Measurements from ENCODE around the gene TULP3. TPM values are rescaled to one million over a fixed set of nuclear protein-coding genes. Genes with fewer than 3 reads are reported as not detected.

The TULP3 gene
- total and polyA plus RNA-seq, 10 of the 15 experiments (the other 5 are each of a cell fraction or from before 2014, with no cell fraction given), result 3.1 to 10.4 (median 8.1) TPM

- Histone ChIP-seq H3K27ac (ENCODE audit: control insufficient read depth, insufficient read depth) (no peak overlapping the region), H3K4me3 (no peak overlapping the region), H3K36me3 (ENCODE audit: control insufficient read depth in 2 of 2, insufficient read depth in 2 of 2, low read length in 1 of 2) (no peaks in the 10 kb centered on the region; a peak in 1 of 4 replicates), H3K4me1 (ENCODE audit: control insufficient read depth, insufficient read depth, low read length) (no peaks in the 10 kb centered on the region), H3K27me3 (replicated peaks in 1 of 2; ENCODE audit: control insufficient read depth in 2 of 2, insufficient read depth in 2 of 2, low read length in 1 of 2) (no peaks in the 10 kb centered on the region), H3K9ac (ENCODE audit: control insufficient read depth, insufficient read depth, low read length) (no peak overlapping the region), H2AFZ (ENCODE audit: control insufficient read depth, low read depth, low read length) (no peak overlapping the region), H3K4me2 (ENCODE audit: control insufficient read depth, insufficient read depth) (no peak overlapping the region), H4K20me1 (ENCODE audit: control insufficient read depth, insufficient read depth) (no peaks in the 10 kb centered on the region), H3K9me3 (replicated peaks; ENCODE audit: control insufficient read depth, insufficient read depth, low read length) (no peaks in the 10 kb centered on the region), H3K79me2 (ENCODE audit: control insufficient read depth, insufficient read depth, low read length) (no peaks in the 10 kb centered on the region)
- 98% methylated on average over 9 of the region's 9 CpGs for WGBS (ENCODE audit: insufficient coverage, insufficient replicate concordance, low lambda C conversion rate, missing lambda C conversion rate)
- ChIA-PET RAD21 (ENCODE audit: unreplicated experiment) (interaction anchor here (1.4 kb wide), 1 partner anchor 197 kb away, joined by 3 read pairs; no protein-coding TSS in a partner anchor), CTCF (interaction anchor here (0.6 to 1.7 kb wide), 5 partner anchors 13 to 901 kb away, joined by 3 to 8 read pairs (median 4); no protein-coding TSS in a partner anchor), POLR2A (no interaction called here), SMC1A (ENCODE audit: uncharacterized antibody, unreplicated experiment) (interaction anchor here (0.8 kb wide), 1 partner anchor 106 kb away, joined by 3 read pairs; no protein-coding TSS in a partner anchor)
- in situ Hi-C loops (cut with MboI) (no loop called here), intact Hi-C loops (cut with micrococcal nuclease; ENCODE audit: unreplicated experiment) (loop anchor here (5.0 kb wide), 1 partner anchor 188 kb away; no protein-coding TSS in a partner anchor)
- no TSS peak for BruUV-seq (replicated peaks)
- FAIRE-seq (no peak), ATAC-seq (no peak), DNase-seq (ENCODE audit: low read depth, low spot score) (no peak)
- no peak for TF ChIP-seq ZZZ3 (IDR thresholded peaks at IDR 0.05; ENCODE audit: control insufficient read depth, insufficient read length, low read depth)
- no peak for TF ChIP-seq MXI1 (IDR thresholded peaks at IDR 0.05; ENCODE audit: low read depth, low read length)
- TF ChIP-seq, protein P1, sequence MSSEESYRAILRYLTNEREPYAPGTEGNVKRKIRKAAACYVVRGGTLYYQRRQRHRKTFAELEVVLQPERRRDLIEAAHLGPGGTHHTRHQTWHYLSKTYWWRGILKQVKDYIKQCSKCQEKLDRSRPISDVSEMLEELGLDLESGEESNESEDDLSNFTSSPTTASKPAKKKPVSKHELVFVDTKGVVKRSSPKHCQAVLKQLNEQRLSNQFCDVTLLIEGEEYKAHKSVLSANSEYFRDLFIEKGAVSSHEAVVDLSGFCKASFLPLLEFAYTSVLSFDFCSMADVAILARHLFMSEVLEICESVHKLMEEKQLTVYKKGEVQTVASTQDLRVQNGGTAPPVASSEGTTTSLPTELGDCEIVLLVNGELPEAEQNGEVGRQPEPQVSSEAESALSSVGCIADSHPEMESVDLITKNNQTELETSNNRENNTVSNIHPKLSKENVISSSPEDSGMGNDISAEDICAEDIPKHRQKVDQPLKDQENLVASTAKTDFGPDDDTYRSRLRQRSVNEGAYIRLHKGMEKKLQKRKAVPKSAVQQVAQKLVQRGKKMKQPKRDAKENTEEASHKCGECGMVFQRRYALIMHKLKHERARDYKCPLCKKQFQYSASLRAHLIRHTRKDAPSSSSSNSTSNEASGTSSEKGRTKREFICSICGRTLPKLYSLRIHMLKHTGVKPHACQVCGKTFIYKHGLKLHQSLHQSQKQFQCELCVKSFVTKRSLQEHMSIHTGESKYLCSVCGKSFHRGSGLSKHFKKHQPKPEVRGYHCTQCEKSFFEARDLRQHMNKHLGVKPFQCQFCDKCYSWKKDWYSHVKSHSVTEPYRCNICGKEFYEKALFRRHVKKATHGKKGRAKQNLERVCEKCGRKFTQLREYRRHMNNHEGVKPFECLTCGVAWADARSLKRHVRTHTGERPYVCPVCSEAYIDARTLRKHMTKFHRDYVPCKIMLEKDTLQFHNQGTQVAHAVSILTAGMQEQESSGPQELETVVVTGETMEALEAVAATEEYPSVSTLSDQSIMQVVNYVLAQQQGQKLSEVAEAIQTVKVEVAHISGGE (CRISPR knock-in tag; IDR thresholded peaks at IDR 0.05), result no peak
- TF ChIP-seq RFX5 (IDR thresholded peaks at IDR 0.05; ENCODE audit: low read depth, low read length), result no peak
- no peak for TF ChIP-seq IRF5 (IDR thresholded peaks at IDR 0.05; ENCODE audit: borderline replicate concordance)
- TF ChIP-seq, protein P2, sequence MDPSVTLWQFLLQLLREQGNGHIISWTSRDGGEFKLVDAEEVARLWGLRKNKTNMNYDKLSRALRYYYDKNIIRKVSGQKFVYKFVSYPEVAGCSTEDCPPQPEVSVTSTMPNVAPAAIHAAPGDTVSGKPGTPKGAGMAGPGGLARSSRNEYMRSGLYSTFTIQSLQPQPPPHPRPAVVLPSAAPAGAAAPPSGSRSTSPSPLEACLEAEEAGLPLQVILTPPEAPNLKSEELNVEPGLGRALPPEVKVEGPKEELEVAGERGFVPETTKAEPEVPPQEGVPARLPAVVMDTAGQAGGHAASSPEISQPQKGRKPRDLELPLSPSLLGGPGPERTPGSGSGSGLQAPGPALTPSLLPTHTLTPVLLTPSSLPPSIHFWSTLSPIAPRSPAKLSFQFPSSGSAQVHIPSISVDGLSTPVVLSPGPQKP (IDR thresholded peaks at IDR 0.05; ENCODE audit: low read depth, low read length), result no peak
- no peak for TF ChIP-seq TARDBP (IDR thresholded peaks at IDR 0.05; ENCODE audit: borderline replicate concordance)
- TF ChIP-seq, protein P3, sequence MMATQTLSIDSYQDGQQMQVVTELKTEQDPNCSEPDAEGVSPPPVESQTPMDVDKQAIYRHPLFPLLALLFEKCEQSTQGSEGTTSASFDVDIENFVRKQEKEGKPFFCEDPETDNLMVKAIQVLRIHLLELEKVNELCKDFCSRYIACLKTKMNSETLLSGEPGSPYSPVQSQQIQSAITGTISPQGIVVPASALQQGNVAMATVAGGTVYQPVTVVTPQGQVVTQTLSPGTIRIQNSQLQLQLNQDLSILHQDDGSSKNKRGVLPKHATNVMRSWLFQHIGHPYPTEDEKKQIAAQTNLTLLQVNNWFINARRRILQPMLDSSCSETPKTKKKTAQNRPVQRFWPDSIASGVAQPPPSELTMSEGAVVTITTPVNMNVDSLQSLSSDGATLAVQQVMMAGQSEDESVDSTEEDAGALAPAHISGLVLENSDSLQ (IDR thresholded peaks at IDR 0.05), result no peak
- TF ChIP-seq ZNF24 (IDR thresholded peaks at IDR 0.05), result no peak
- no peak for TF ChIP-seq ETV6 (conservative IDR thresholded peaks at IDR 0.05 in 1 of 2, IDR thresholded peaks at IDR 0.05 in 1 of 2; ENCODE audit: borderline replicate concordance in 1 of 2, low read depth in 1 of 2)
- TF ChIP-seq SMAD5 (IDR thresholded peaks at IDR 0.05; ENCODE audit: low read depth), result no peak
These were observed 45.9 kb upstream of the TULP3 start for GRCh38 chr12:2844786-2845185.
